GM13976 (cell line): ENCODE results near the gene CREG1.

Experiments used
- DNase-seq: peaks from one replicate; pipeline ENCODE4 v3.0.0; 2012; ENCODE audit warnings: low spot score
- CTCF ChIP-seq: IDR thresholded peaks from 2 replicates; pipeline ENCODE4 v1.5.1; 2012; ENCODE audit warnings: borderline replicate concordance, mild to moderate bottlenecking; ENCODE audit not compliant: insufficient read depth; ENCODE audit errors: extremely low read depth, missing control alignments, control extremely low read depth
- in situ Hi-C: fragments of 300-500 bp; cut with MboI; formaldehyde crosslinking; loops from one replicate; pipeline ENCODE4 v1.12.0; 2022; ENCODE audit warnings: low sequenced_read_pairs, mixed read lengths, inconsistent platforms; ENCODE audit not compliant: unreplicated experiment

The CREG1 gene

GRCh38 chr1:167492481-167492910 lies 61.1 kb downstream of the CREG1 start:
- TF ChIP-seq CTCF = no peak
- DNase-seq = no peak
- in situ Hi-C loops = no loop called here

DNA sequence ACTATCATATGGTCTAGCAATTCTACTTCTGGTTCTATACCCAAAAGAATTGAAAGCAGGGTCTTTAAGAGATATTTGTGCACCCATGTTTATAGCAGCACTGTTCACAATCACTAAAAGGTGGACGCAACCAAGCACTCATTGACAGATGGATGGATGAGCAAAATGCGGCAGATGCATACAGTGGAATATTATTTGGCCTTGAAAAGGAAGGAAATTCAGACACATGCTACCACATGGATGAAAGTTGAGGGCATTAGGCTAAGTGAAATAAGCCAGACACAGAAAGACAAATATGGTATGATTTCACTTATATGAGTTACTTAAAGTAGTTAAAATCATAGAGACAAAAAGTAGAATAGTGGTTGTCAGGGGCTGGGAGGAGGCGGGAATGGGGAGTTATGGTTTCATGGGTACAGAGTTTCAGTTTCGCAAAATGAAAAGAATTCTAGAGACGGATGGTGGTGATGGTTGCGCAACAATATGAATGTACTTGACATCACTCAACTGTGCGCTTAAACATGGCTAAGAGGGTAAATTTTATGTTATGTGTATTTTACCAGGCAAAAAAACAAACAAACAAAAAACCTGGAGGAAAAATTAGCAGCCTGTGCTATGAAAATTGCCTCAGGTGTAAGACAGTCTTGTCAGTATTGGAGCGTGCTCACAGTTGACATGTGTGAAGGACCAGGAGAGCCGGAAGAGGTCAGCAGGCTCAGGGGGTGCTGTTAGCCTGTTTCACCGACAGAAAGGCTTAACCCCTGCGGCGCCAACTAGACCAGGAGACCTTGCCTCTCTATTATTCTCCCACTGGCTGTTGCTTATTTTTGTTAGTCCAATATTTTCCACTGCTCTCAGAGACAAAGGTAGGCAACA lies 61.7 kb downstream of the CREG1 start:
- no peak for TF ChIP-seq CTCF
- in situ Hi-C loops = no loop called here
- no peak for DNase-seq
